ENCODE data around the gene TUBGCP2.
A peak's percentile ranks its signal among the peaks of the same experiment; 100 is the strongest.

TUBGCP2 gene

GRCh38 chr10:133229265-133230043 is 79.2 kb downstream of the TUBGCP2 start:
- Histone ChIP-seq H3K4me2 (peak overlapping the region in 1 of 11 experiments; percentile 12; a peak in 1 of 22 replicates), H3K4me1 (peaks cover 20 to 52% (median 42%) of the 10 kb centered on the region in 10 experiments), H3K9me3 (replicated peaks in 1 of 11) (0 out of 22 replicates have a peak, but pooled peaks cover 0 to 4% (median 0%) of the 10 kb centered on the region in 11 experiments), H4K20me1 (peaks cover 0 to 40% (median 6%) of the 10 kb centered on the region in 11 experiments; a peak in 8 of 22 replicates), H3K27me3 (peaks cover 95 to 100% (median 100%) of the 10 kb centered on the region in 11 experiments), H3K9ac (no peak overlapping the region), H3K27ac (no peak overlapping the region), H3K4me3 (no peak overlapping the region; a peak in 1 of 20 replicates), H3K36me3 (no peaks in the 10 kb centered on the region)
- TF ChIP-seq Cebpa-rat (IDR thresholded peaks at IDR 0.05) = no peak

Measured in BLaER1 treated with 17β-estradiol and CSF1 and Interleukin-3, amounts not matched to agents 10 nM and 100 nM (cell line).